Fibroblast of mammary gland (primary cell): ENCODE measurements around the gene ZNF33A.

ENCODE experiments used
- DNase-seq: peaks from one replicate; pipeline ENCODE4 v3.0.0-alpha.2; 2010; ENCODE audit warnings: low read depth
- H3K4me3 ChIP-seq: 2 replicates; pipeline ENCODE4 v1.5.1; 2011; ENCODE audit warnings: low read depth, mild to moderate bottlenecking, low read length, moderate library complexity; ENCODE audit not compliant: control insufficient read depth
- TF ChIP-seq, protein P1 (sequence below): conservative IDR thresholded peaks from 2 replicates; pipeline ENCODE4 v1.5.1; 2011; ENCODE audit warnings: low read depth, low read length, inconsistent platforms; ENCODE audit not compliant: control insufficient read depth, insufficient read depth

ZNF33A gene

DNA sequence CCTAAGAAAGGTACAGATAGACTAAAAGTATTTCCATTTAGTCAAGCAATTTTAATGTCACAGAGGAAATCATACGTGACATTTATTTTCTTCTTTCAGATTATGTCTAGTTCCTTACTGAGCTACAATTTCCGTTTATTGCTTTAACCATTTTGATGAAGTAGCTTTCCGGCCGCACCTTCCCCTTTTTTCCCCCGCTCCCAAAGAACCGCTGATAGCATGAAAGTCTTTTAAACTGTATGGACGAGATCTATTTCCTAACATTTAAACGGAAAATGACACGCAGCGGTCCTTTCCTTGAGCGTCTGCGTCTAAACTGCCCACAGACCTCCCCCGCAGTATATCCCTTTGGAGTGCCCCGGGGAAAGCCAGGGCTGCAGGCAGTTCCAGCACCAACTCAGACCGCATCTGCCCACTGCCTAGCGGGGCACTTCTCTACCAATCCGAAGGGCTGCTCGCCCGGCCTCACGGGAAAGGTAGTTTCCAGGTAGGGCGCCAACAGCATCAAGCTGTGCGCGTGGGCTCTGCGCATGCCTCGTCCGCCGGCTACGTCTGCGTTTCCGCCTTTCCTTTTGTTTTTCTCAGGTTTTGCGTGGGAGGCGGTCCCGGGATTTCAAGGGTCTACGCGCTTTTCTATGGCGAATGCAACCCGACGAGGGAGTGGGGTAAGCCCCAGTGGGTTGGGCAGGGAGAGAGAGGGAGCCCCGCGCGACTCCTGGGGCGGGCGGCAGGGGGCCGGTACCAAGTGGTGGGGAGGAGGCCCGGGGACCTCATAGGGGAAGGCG, at the start of gene ZNF33A:
ZNF33A (plus strand) TSS at position 557 of the 785 bp plus-strand sequence. CDS start 1,667 bp downstream, outside the sequence.
- TF ChIP-seq, protein P1, sequence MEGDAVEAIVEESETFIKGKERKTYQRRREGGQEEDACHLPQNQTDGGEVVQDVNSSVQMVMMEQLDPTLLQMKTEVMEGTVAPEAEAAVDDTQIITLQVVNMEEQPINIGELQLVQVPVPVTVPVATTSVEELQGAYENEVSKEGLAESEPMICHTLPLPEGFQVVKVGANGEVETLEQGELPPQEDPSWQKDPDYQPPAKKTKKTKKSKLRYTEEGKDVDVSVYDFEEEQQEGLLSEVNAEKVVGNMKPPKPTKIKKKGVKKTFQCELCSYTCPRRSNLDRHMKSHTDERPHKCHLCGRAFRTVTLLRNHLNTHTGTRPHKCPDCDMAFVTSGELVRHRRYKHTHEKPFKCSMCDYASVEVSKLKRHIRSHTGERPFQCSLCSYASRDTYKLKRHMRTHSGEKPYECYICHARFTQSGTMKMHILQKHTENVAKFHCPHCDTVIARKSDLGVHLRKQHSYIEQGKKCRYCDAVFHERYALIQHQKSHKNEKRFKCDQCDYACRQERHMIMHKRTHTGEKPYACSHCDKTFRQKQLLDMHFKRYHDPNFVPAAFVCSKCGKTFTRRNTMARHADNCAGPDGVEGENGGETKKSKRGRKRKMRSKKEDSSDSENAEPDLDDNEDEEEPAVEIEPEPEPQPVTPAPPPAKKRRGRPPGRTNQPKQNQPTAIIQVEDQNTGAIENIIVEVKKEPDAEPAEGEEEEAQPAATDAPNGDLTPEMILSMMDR, result no peak
- DNase-seq, result peak; percentile 82
- peak within 1 kb of the TSS; percentile 80 for H3K4me3 ChIP-seq

DNA sequence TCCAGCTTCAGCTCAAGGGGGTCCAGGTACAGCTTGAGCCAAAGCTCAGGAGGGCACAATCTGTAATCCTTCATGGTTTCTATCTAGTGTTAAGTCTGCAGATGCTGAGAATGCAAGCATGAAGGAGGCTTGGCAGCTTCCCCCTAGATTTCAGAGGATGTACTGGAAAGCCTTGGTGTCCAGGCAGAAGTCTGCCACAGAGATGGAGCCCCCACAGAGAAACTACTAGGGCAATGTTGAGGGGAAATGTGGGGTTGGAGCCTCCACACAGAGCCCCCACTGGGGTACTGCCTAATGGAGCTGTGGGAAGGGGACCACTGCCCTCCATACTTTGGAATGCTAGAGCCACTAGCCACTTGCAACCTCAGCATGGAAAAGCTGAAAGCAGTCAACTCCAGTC, 45.5 kb upstream of the ZNF33A start:
- DNase-seq, result no peak
- H3K4me3 ChIP-seq, result no peak overlapping the region
- TF ChIP-seq, protein P1, result no peak

DNA sequence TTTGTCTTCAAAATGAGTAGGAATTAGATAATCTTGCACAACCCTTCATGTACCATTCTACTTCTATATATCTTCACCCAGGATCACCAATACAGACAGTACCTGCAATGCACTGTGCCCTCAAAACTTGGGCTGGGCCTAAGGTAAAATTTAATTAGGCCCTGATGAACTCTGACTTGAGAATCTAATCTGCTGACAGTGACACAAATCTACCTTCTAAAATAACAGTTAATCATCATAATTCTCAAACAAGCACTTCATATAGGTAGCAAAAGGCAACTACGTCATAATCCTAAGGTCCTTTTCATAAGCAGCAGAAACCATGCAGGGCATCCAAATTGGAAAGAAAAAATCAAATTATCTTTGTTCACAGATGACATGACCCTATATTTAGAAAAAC, 38.1 kb upstream of the ZNF33A start:
- no peak for DNase-seq
- TF ChIP-seq, protein P1, result no peak
- no peak overlapping the region for H3K4me3 ChIP-seq

DNA sequence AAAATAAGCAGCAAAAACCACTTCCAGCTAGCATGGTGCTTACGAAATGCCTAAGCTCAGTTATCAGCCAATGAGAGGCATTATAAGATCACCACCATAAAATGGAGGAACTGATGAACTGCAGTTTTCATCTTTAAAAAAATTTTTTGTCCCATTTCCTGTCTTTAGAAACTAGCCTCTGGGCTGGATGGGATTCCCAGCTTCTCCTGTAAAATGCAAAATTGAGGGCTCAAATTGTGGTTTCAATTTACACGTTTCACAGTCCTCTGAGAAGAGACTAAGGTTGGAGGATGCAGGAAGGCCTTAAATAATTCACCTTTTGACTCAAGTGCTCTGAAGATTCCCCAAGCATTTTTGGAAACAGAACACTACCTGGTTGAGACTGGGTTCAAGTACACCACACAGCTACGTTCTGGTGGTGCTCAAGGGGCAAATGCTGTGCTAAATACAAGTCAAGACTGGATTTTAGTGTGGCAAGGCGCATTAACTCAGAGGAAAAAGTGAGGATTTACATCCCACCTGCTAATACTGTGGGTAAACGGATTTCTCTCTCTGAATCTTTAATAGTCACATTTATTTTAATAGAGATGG, 35.0 kb upstream of the ZNF33A start:
- TF ChIP-seq, protein P1, result no peak
- peak; percentile 42 for DNase-seq
- peak overlapping the region; percentile 80 for H3K4me3 ChIP-seq

DNA sequence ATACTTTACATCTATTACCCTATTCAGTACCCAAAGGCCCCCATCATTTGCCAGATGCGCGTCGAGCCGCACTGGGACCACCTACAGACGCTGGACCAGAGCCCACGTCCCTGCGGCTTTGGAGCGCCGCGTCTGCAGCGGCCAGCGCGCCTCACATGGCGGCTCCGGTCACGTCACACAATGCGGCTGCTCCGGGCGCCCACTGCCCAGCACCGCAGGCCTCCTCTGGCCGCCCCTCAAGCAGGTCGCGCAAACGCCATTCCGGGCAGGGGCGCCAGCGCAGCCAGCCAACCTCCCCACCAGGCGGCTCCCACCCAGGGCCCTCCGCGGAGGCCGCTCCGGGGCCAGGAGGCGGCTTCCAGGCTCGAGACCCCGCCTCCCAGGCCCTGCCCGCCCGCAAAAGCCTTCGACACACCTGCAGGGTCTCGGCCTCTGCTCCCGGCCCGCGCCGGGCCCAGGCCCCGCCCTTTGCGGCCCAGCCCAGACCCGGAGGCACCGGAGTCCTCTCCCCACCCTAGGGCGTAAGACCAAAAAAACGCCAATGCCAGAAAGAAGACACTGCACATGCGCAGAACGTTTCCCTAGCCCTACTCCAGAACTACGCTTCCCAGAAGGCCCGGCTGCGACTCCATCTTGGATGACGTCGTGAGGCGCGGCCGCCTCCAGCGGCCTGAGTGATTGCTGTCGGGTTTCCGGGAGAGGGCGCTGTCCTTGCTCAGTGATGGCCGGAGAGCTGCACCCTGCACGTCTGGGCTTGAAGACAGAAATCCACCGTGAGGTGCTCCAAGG, 34.2 kb upstream of the ZNF33A start, which contains the start of gene ZNF25:
ZNF25 (minus strand) TSS at position 557 of the 789 bp plus-strand sequence. CDS start 4,925 bp downstream, outside the sequence.
- DNase-seq, result peak; percentile 98
- TF ChIP-seq, protein P1, result peak; percentile 91
- H3K4me3 ChIP-seq, result peak within 1 kb of the TSS; percentile 80

DNA sequence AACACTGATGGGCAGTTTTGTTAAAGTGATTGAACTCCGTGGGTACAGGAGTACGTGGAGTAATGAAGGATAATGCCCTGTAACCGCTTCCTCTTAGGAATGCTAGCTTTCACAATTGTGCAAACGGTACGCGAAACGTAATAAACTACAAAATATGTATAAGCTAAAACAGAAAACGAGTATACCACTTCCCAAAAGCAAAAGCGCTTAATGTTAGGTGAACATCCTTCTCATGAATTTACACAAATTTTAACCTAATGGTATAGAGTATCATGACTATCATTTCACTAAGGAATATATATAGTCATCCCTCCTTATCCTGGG, 33.6 kb upstream of the ZNF33A start:
- DNase-seq, result no peak
- TF ChIP-seq, protein P1, result no peak

More for the DNA sequence above, 33.6 kb upstream of the ZNF33A start:
- H3K4me3 ChIP-seq, result peak overlapping the region; percentile 80
